ENCODE data around the gene ARGFX. TPM values are rescaled to one million over a fixed set of nuclear protein-coding genes. Genes with fewer than 3 reads are reported as not detected.

The ARGFX gene
- total and polyA plus RNA-seq, 2 of the 13 experiments (the other 11 are each of a cell fraction or from before 2014, with no cell fraction given), result not detected

DNA sequence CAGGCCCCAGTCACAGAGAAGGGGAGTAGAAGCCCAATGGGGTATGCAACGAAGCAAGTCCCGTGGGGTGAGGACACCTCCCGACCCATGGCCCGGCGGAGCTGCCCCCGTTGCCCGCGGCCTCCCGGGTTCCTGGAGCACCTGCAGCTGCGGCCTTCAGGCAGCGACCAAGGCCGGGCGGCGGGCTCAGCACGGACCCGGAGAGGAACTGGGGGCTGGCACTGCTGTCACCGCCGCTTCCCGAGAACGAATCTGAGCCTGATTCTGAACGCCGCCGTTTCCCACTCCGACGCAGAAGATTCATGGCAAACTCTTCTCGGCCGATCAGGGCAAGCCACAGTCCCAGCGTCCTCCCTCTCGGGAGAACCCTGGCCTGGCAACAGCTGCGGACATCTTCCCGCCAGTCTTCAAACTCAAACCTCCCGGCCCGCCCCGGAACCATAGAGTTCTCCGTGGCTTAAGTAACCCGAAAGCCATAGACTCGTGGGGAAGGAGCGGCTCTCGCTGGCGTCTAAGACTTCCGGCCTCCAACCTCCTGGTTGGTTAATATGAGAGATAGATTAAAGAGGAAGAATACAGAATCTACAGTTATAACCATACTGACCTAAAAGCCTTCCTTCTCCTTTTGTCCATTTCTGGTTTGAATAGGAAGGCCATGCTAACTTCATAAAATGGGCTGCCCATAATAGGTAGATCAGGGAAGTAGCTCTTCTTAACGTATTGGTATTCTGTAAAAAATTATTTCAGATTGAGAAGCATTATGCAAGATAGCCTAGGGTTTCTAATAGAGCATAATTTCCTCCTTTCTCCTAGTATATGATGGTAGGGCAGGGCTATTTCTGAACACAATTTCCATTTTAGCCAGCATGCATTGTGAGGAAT, 21.9 kb upstream of the ARGFX start, which contains the start of gene POLQ (continued):
- TF ChIP-seq, protein P1, sequence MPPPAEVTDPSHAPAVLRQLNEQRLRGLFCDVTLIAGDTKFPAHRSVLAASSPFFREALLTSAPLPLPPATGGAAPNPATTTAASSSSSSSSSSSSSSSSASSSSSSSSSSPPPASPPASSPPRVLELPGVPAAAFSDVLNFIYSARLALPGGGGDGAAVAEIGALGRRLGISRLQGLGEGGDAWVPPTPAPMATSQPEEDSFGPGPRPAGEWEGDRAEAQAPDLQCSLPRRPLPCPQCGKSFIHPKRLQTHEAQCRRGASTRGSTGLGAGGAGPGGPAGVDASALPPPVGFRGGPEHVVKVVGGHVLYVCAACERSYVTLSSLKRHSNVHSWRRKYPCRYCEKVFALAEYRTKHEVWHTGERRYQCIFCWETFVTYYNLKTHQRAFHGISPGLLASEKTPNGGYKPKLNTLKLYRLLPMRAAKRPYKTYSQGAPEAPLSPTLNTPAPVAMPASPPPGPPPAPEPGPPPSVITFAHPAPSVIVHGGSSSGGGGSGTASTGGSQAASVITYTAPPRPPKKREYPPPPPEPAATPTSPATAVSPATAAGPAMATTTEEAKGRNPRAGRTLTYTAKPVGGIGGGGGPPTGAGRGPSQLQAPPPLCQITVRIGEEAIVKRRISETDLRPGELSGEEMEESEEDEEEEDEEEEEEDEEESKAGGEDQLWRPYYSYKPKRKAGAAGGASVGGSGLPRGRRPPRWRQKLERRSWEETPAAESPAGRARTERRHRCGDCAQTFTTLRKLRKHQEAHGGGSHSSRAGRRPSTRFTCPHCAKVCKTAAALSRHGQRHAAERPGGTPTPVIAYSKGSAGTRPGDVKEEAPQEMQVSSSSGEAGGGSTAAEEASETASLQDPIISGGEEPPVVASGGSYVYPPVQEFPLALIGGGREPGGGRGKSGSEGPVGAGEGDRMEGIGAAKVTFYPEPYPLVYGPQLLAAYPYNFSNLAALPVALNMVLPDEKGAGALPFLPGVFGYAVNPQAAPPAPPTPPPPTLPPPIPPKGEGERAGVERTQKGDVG (CRISPR knock-in tag; IDR thresholded peaks at IDR 0.05; ENCODE audit: borderline replicate concordance), result no peak
- TF ChIP-seq ZNF761 (CRISPR knock-in tag; conservative IDR thresholded peaks at IDR 0.05) (no peak), ZNF619 (CRISPR knock-in tag; IDR thresholded peaks at IDR 0.05) (no peak), ZNF749 (CRISPR knock-in tag; IDR thresholded peaks at IDR 0.05; ENCODE audit: borderline replicate concordance) (no peak), MZF1 (CRISPR knock-in tag; IDR thresholded peaks at IDR 0.05; ENCODE audit: borderline replicate concordance) (no peak), SP1 (IDR thresholded peaks at IDR 0.05) (no peak), SP1 (CRISPR knock-in tag; IDR thresholded peaks at IDR 0.05) (peak; percentile 78), TAF1 (CRISPR knock-in tag; IDR thresholded peaks at IDR 0.05) (0 out of 2 replicates have a peak, but pooled peaks have one; percentile 47), WIZ (CRISPR knock-in tag; IDR thresholded peaks at IDR 0.05) (no peak), NR2F6 (IDR thresholded peaks at IDR 0.05) (no peak), NR2F6 (CRISPR knock-in tag; IDR thresholded peaks at IDR 0.05) (no peak), YEATS4 (CRISPR knock-in tag; IDR thresholded peaks at IDR 0.05; ENCODE audit: borderline replicate concordance) (peak; percentile 59; the same call in 1 of the 2 replicates), ESRRA (CRISPR knock-in tag; IDR thresholded peaks at IDR 0.05; ENCODE audit: low read depth) (no peak), FOXO1 (CRISPR knock-in tag; IDR thresholded peaks at IDR 0.05) (no peak), ZNF672 (CRISPR knock-in tag; IDR thresholded peaks at IDR 0.05) (no peak), PHB2 (IDR thresholded peaks at IDR 0.05; ENCODE audit: partially characterized antibody) (no peak), MAF1 (CRISPR knock-in tag; IDR thresholded peaks at IDR 0.05; ENCODE audit: borderline replicate concordance) (0 out of 2 replicates have a peak, but pooled peaks have one; percentile 44)
- TF ChIP-seq, protein P2, sequence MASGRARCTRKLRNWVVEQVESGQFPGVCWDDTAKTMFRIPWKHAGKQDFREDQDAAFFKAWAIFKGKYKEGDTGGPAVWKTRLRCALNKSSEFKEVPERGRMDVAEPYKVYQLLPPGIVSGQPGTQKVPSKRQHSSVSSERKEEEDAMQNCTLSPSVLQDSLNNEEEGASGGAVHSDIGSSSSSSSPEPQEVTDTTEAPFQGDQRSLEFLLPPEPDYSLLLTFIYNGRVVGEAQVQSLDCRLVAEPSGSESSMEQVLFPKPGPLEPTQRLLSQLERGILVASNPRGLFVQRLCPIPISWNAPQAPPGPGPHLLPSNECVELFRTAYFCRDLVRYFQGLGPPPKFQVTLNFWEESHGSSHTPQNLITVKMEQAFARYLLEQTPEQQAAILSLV (CRISPR knock-in tag; IDR thresholded peaks at IDR 0.05; ENCODE audit: borderline replicate concordance), result no peak; the same call in 1 of the 2 replicates
- TF ChIP-seq, protein P3, sequence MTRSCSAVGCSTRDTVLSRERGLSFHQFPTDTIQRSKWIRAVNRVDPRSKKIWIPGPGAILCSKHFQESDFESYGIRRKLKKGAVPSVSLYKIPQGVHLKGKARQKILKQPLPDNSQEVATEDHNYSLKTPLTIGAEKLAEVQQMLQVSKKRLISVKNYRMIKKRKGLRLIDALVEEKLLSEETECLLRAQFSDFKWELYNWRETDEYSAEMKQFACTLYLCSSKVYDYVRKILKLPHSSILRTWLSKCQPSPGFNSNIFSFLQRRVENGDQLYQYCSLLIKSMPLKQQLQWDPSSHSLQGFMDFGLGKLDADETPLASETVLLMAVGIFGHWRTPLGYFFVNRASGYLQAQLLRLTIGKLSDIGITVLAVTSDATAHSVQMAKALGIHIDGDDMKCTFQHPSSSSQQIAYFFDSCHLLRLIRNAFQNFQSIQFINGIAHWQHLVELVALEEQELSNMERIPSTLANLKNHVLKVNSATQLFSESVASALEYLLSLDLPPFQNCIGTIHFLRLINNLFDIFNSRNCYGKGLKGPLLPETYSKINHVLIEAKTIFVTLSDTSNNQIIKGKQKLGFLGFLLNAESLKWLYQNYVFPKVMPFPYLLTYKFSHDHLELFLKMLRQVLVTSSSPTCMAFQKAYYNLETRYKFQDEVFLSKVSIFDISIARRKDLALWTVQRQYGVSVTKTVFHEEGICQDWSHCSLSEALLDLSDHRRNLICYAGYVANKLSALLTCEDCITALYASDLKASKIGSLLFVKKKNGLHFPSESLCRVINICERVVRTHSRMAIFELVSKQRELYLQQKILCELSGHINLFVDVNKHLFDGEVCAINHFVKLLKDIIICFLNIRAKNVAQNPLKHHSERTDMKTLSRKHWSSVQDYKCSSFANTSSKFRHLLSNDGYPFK (CRISPR knock-in tag; IDR thresholded peaks at IDR 0.05; ENCODE audit: borderline replicate concordance), result peak; percentile 69; the same call in 1 of the 2 replicates
- TF ChIP-seq, protein P4, sequence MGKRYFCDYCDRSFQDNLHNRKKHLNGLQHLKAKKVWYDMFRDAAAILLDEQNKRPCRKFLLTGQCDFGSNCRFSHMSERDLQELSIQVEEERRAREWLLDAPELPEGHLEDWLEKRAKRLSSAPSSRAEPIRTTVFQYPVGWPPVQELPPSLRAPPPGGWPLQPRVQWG (CRISPR knock-in tag; IDR thresholded peaks at IDR 0.05; ENCODE audit: borderline replicate concordance, low read depth), result no peak
- TF ChIP-seq, protein P5, sequence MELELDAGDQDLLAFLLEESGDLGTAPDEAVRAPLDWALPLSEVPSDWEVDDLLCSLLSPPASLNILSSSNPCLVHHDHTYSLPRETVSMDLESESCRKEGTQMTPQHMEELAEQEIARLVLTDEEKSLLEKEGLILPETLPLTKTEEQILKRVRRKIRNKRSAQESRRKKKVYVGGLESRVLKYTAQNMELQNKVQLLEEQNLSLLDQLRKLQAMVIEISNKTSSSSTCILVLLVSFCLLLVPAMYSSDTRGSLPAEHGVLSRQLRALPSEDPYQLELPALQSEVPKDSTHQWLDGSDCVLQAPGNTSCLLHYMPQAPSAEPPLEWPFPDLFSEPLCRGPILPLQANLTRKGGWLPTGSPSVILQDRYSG (CRISPR knock-in tag; IDR thresholded peaks at IDR 0.05), result peak; percentile 77; the same call in 1 of the 2 replicates

All from HepG2 (cell line).